Hair follicle dermal papilla cell (primary cell): ENCODE measurements around the gene GLI3. TPM values are rescaled to one million over a fixed set of nuclear protein-coding genes. Genes with fewer than 3 reads are reported as not detected.

ENCODE experiments used
- small RNA-seq: library from RNA; depleted of rRNA; stranded (forward); fragments of <200 nt; gene quantifications from one replicate; pipeline ENCODE3, GENCODE V24; 2012
- total RNA-seq: library from RNA; depleted of rRNA; stranded (reverse); fragments of >200 nt; gene quantifications from 2 replicates; pipeline ENCODE4 v1.2.3, GENCODE V29; 2012

GLI3 gene
- 29.3 and 32.5 TPM in 2 replicates for total RNA-seq

GRCh38 chr7:42236976-42237810 is at the start of gene GLI3:
Gene GLI3 (minus strand): TSS chr7:42237209. CDS start chr7:42223253, 13,956 bp downstream.

Small RNAs within 50 kb of the gene (small RNA-seq; reads per million reads assigned to genes)
- gene HMGN2P30, result not detected
